Dendritic cell treated with granulocyte-macrophage colony-stimulating factor and Interleukin-4, amounts not matched to agents 40 ng/mL and 50 ng/mL, for 4 days (primary cell): ENCODE data around the gene ZC3H18.
"Not testable (repeated sequence)": the region's sequence is repeated elsewhere in the genome, so short reads cannot be mapped to it uniquely, and the experiment has no call there.

Source experiments
- H3K27ac Mint-ChIP-seq: one replicate; pipeline ENCODE4 v1.8.0; 2022; ENCODE audit warnings: mild to moderate bottlenecking, mixed read lengths
- H3K27me3 Mint-ChIP-seq: one replicate; pipeline ENCODE4 v1.8.0; 2022; ENCODE audit warnings: mild to moderate bottlenecking, mixed read lengths
- H3K36me3 Mint-ChIP-seq: one replicate; pipeline ENCODE4 v1.8.0; 2022; ENCODE audit warnings: low read depth, mixed read lengths
- H3K4me1 Mint-ChIP-seq: one replicate; pipeline ENCODE4 v1.8.0; 2022; ENCODE audit warnings: low read depth, mixed read lengths
- H3K4me3 Mint-ChIP-seq: one replicate; pipeline ENCODE4 v1.8.0; 2022; ENCODE audit warnings: mild to moderate bottlenecking, moderate library complexity, mixed read lengths
- H3K9me3 Mint-ChIP-seq: one replicate; pipeline ENCODE4 v1.8.0; 2022; ENCODE audit warnings: mixed read lengths
- intact Hi-C: fragments of 100-400 bp; cut with micrococcal nuclease; formaldehyde crosslinking; loops from one replicate; pipeline ENCODE4 v1.15.0; 2022

ZC3H18 gene

GRCh38 chr16:88602091-88602490 lies 31.9 kb downstream of the ZC3H18 start:
- Mint-ChIP-seq H3K27me3 (no peaks in the 10 kb centered on the region), H3K4me3 (no peak overlapping the region), H3K27ac (peak overlapping the region; percentile 86), H3K9me3 (no peaks in the 10 kb centered on the region), H3K36me3 (peaks cover 89% of the 10 kb centered on the region), H3K4me1 (peaks cover 29% of the 10 kb centered on the region)
- intact Hi-C loops = no loop called here

- Mint-ChIP-seq H3K4me3 (no peak overlapping the region), H3K27me3 (no peaks in the 10 kb centered on the region), H3K36me3 (peaks cover 94% of the 10 kb centered on the region), H3K27ac (no peak overlapping the region), H3K9me3 (no peaks in the 10 kb centered on the region), H3K4me1 (peaks cover 21% of the 10 kb centered on the region)
- intact Hi-C loops = no loop called here
These were observed 35.3 kb downstream of the ZC3H18 start for GRCh38 chr16:88605186-88606147.

- H3K36me3 Mint-ChIP-seq = peaks cover 94% of the 10 kb centered on the region
- no peaks in the 10 kb centered on the region for H3K27me3 Mint-ChIP-seq
- no peak overlapping the region for H3K27ac Mint-ChIP-seq
- peaks cover 19% of the 10 kb centered on the region for H3K4me1 Mint-ChIP-seq
- intact Hi-C loops = no loop called here
- H3K9me3 Mint-ChIP-seq = no peaks in the 10 kb centered on the region
- no peak overlapping the region for H3K4me3 Mint-ChIP-seq
These were observed 36.0 kb downstream of the ZC3H18 start for GRCh38 chr16:88606148-88606757.

- Mint-ChIP-seq H3K4me3 (no peak overlapping the region), H3K36me3 (peaks cover 91% of the 10 kb centered on the region), H3K27ac (peak overlapping the region; percentile 3), H3K9me3 (no peaks in the 10 kb centered on the region), H3K4me1 (peaks cover 19% of the 10 kb centered on the region), H3K27me3 (no peaks in the 10 kb centered on the region)
- intact Hi-C loops = no loop called here
These were observed 37.9 kb downstream of the ZC3H18 start for GRCh38 chr16:88608076-88608475.

- H3K4me3 Mint-ChIP-seq, H3K27ac Mint-ChIP-seq, intact Hi-C loops, H3K27me3 Mint-ChIP-seq, H3K9me3 Mint-ChIP-seq: not testable (repeated sequence)
- peaks cover 94% of the 10 kb centered on the region for H3K36me3 Mint-ChIP-seq
- H3K4me1 Mint-ChIP-seq = peaks cover 23% of the 10 kb centered on the region
These were observed 39.2 kb downstream of the ZC3H18 start for GRCh38 chr16:88609426-88609825.

GRCh38 chr16:88610080-88610479 lies 39.9 kb downstream of the ZC3H18 start:
- no peaks in the 10 kb centered on the region for H3K27me3 Mint-ChIP-seq
- H3K9me3 Mint-ChIP-seq = no peaks in the 10 kb centered on the region
- no peak overlapping the region for H3K4me3 Mint-ChIP-seq
- no peak overlapping the region for H3K27ac Mint-ChIP-seq
- peaks cover 94% of the 10 kb centered on the region for H3K36me3 Mint-ChIP-seq
- peaks cover 24% of the 10 kb centered on the region for H3K4me1 Mint-ChIP-seq
- intact Hi-C loops = no loop called here

- intact Hi-C loops = no loop called here
- Mint-ChIP-seq H3K9me3 (no peaks in the 10 kb centered on the region), H3K4me3 (no peak overlapping the region), H3K36me3 (peaks cover 94% of the 10 kb centered on the region), H3K4me1 (peaks cover 24% of the 10 kb centered on the region), H3K27me3 (no peaks in the 10 kb centered on the region), H3K27ac (no peak overlapping the region)
These were observed 41.0 kb downstream of the ZC3H18 start for GRCh38 chr16:88610909-88611812.

GRCh38 chr16:88613293-88613692 lies 43.1 kb downstream of the ZC3H18 start:
- Mint-ChIP-seq H3K27ac (no peak overlapping the region), H3K4me1 (peaks cover 9% of the 10 kb centered on the region), H3K9me3 (no peaks in the 10 kb centered on the region), H3K36me3 (peaks cover 97% of the 10 kb centered on the region), H3K4me3 (no peak overlapping the region), H3K27me3 (no peaks in the 10 kb centered on the region)
- intact Hi-C loops = no loop called here

GRCh38 chr16:88613911-88614817 lies 44.0 kb downstream of the ZC3H18 start:
- Mint-ChIP-seq H3K4me1 (peaks cover 5% of the 10 kb centered on the region), H3K36me3 (peaks cover 97% of the 10 kb centered on the region), H3K9me3 (no peaks in the 10 kb centered on the region), H3K27me3 (no peaks in the 10 kb centered on the region), H3K27ac (no peak overlapping the region), H3K4me3 (no peak overlapping the region)
- intact Hi-C loops = no loop called here

- H3K27ac Mint-ChIP-seq = no peak overlapping the region
These were observed 44.8 kb downstream of the ZC3H18 start for GRCh38 chr16:88614818-88615580.

GRCh38 chr16:88616320-88616719 lies 46.1 kb downstream of the ZC3H18 start:
- Mint-ChIP-seq H3K9me3 (no peaks in the 10 kb centered on the region), H3K27ac (no peak overlapping the region), H3K4me3 (no peak overlapping the region), H3K27me3 (no peaks in the 10 kb centered on the region), H3K4me1 (peaks cover 5% of the 10 kb centered on the region), H3K36me3 (peaks cover 92% of the 10 kb centered on the region)
- intact Hi-C loops = no loop called here

More at GRCh38 chr16:88614818-88615580, 44.8 kb downstream of the ZC3H18 start:
- Mint-ChIP-seq H3K4me1 (peaks cover 5% of the 10 kb centered on the region), H3K36me3 (peaks cover 97% of the 10 kb centered on the region), H3K9me3 (no peaks in the 10 kb centered on the region), H3K27me3 (no peaks in the 10 kb centered on the region), H3K4me3 (no peak overlapping the region)
- intact Hi-C loops = no loop called here

GRCh38 chr16:88616736-88617135 lies 46.5 kb downstream of the ZC3H18 start:
- Mint-ChIP-seq H3K4me3 (no peak overlapping the region), H3K9me3 (no peaks in the 10 kb centered on the region), H3K36me3 (peaks cover 89% of the 10 kb centered on the region), H3K4me1 (peaks cover 5% of the 10 kb centered on the region), H3K27me3 (no peaks in the 10 kb centered on the region), H3K27ac (no peak overlapping the region)
- intact Hi-C loops = no loop called here
